Inflammatory macrophage (primary cell): ENCODE results near the gene SMOC2.
"Not testable (repeated sequence)": the region's sequence is repeated elsewhere in the genome, so short reads cannot be mapped to it uniquely, and the experiment has no call there.

Experiments used
- DNase-seq, 2 donors: peaks; one replicate each; pipeline ENCODE4 v3.0.0-alpha.2; 2020 to 2022

The SMOC2 gene

DNA sequence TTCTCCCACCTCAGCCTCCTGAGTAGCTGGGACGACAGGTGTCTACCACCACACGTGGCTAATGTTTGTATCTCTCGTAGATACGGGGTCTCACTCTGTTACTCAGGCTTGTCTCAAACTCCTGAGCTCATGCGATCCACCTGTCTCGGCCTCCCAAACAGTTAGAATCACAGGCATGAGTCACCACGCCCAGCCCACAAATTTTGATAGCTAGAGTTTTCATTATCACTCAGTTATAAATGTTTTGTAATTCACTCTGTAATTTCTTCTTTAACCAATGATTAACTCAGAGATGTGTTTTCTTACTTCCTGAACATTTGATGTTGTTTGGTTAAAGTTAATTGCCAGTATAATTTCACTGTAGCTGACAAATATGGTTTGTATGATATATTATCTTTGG is 249.3 kb downstream of the SMOC2 start:
- no peak for DNase-seq

- no peak for DNase-seq
Observed at GRCh38 chr6:168691774-168692173, 250.8 kb downstream of the SMOC2 start.

- no peak for DNase-seq
Observed at GRCh38 chr6:168692193-168692914, 251.4 kb downstream of the SMOC2 start.

DNA sequence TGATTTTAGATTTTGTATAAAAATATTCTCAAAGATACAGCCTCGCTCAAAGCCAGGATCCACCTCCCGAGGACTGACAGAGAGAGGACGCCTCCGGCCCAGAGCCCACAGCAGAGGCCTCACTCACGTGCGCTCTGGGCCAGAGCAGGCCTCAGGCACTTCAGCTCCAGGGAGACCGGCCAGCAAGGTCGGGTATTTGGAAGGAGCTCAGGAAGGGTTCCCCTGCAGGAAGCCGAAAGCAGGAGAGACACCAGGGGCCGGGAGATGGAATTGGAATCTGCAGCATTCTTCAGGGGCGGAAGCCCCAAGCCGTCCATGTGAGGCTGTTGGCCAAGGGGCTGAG is 251.9 kb downstream of the SMOC2 start:
- DNase-seq, result not testable (repeated sequence)

DNA sequence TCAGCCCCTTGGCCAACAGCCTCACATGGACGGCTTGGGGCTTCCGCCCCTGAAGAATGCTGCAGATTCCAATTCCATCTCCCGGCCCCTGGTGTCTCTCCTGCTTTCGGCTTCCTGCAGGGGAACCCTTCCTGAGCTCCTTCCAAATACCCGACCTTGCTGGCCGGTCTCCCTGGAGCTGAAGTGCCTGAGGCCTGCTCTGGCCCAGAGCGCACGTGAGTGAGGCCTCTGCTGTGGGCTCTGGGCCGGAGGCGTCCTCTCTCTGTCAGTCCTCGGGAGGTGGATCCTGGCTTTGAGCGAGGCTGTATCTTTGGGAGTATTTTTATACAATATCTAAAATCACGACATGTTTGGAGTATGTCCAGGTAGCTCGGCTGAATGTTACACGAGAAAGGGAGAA is 253.8 kb downstream of the SMOC2 start:
- DNase-seq, result not testable (repeated sequence)

GRCh38 chr6:168695701-168696100 is 254.7 kb downstream of the SMOC2 start:
- DNase-seq, result no peak

GRCh38 chr6:168698923-168699322 is 257.9 kb downstream of the SMOC2 start:
- no peak for DNase-seq

- DNase-seq, result no peak
Observed at GRCh38 chr6:168699631-168700295, 258.8 kb downstream of the SMOC2 start.

- DNase-seq, result no peak
Observed at GRCh38 chr6:168700880-168701279, 259.9 kb downstream of the SMOC2 start.

DNA sequence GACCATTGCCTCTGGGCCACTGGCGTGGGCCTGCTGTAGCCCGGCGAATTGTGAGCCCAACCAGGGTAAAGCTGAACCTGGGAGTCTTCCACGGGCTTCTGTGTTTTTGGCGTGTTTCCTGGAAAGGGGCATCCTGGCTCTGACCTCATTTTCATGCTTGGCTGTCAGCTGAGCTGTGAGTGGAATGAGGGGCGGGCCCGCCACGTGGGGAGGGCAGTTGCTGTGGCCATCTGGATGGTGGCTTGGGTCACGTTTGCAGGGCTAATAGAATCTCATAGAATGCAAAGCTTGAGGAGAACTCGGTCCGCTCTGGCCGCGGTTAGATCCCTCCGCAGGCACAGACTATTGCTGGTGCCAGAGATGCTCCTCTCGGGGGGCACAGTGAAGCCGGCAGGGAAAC is 263.0 kb downstream of the SMOC2 start:
- no peak for DNase-seq

GRCh38 chr6:168704678-168705077 is 263.7 kb downstream of the SMOC2 start:
- no peak for DNase-seq

DNA sequence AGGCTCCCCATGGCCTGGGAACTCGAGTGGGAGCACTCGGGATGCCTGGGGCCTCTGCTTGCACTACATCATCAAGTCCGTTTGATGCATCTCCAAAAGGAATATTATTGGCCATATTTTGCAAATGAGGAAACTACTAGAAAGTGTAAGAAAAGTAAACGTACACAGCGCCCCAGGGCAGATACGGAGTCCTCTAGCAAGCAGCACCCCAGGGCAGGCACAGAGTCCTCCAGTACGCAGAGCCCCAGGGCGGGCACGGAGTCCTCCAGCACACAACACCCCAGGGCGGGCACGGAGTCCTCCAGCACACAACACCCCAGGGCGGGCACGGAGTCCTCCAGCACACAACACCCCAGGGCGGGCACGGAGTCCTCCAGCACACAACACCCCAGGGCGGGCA is 264.3 kb downstream of the SMOC2 start:
- DNase-seq, result not testable (repeated sequence)

GRCh38 chr6:168706471-168707177 is 265.6 kb downstream of the SMOC2 start:
- DNase-seq, result no peak

GRCh38 chr6:168708526-168708925 is 267.5 kb downstream of the SMOC2 start:
- DNase-seq, result no peak

- DNase-seq, result no peak
Observed at GRCh38 chr6:168708984-168709383, 268.0 kb downstream of the SMOC2 start.

DNA sequence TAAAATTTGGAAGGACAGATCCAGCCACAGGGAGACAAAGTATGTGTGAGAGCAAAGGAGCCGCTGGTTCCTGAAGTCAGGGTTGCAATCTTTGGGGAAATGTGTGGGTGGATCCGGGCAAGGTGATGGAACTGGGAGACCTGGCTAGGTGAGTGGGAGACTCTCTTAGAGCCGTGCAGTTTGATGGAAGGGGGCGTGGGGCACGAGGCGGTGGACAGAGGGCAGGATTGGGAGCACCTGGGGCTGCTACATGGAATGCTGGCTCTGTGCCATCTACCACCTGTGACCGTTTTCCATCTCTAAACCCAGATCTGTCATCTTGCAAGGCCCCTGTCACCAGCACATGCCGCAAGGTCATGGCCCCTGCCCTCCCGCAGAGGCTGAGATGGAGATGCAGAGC is 268.4 kb downstream of the SMOC2 start:
- DNase-seq, result no peak

- DNase-seq, result no peak
Observed at GRCh38 chr6:168709991-168710390, 269.0 kb downstream of the SMOC2 start.

- DNase-seq, result no peak
Observed at GRCh38 chr6:168711049-168711640, 270.2 kb downstream of the SMOC2 start.

DNA sequence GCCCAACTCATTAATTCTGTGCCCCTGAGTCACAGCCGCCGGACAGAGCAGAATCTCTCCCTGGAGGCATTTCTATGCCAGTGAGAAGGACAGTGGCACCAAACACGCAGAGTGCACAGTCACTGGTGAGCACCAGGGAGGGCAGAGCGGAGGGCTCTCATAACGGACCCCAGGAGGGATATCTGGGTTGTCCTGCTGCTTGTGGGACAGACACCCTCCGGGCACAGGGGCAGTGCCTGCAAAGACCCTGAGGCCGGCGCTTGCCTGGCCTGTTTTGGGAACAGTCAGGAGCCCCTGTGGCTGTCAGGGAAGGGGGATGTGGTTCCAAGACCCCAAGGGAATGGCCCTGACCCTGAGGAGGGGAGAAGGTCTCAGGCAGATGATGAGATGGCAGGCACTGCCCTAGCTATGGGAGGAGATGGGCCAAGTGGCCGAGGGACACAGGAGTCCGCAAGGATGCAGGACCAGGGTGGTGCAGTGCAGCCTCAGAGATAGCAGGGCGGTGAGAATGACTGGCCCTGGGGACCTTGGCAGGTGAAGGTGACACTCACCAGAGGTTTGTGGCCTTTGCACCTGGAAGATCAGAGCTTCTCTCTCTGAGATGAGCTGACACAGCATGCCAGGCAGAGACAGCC is 270.8 kb downstream of the SMOC2 start:
- no peak for DNase-seq

DNA sequence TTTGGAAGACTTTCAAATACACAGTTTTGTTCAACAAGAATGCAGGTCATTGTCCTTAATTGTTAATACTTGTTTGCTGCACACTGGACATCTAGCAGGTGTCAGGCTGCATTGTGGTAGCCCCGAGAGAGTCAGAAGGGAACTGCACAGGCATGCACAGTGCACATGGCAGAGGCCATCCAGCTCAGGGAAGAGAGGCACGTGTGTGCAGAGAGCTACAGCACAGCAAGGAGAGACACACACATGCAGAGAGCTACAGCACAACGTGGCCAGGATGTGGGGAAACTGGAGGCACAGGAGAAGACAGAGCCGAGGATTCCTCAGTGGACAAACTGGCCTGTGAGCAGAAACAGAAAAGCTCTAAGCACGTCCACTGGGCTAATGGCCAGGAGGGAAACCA is 272.0 kb downstream of the SMOC2 start:
- DNase-seq, result no peak

DNA sequence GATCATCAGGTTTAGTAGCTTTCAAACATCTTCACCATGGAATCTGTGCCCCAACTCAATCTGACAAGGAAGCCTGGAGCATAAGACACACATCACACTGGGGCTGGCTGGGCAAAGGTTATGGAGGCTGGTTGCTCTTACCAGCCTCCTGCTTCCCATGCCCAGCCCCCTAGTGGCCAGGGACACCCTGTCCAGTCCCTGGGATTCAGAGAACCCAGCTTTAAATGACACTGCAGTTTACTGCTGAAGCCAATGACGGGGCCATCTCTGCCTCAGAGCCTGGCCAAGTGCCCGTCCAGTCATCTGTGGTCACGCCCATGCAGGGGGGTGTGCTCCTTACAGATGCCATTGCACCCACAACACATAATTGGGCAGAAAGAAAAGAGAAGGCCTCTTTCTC is 272.9 kb downstream of the SMOC2 start:
- no peak for DNase-seq

DNA sequence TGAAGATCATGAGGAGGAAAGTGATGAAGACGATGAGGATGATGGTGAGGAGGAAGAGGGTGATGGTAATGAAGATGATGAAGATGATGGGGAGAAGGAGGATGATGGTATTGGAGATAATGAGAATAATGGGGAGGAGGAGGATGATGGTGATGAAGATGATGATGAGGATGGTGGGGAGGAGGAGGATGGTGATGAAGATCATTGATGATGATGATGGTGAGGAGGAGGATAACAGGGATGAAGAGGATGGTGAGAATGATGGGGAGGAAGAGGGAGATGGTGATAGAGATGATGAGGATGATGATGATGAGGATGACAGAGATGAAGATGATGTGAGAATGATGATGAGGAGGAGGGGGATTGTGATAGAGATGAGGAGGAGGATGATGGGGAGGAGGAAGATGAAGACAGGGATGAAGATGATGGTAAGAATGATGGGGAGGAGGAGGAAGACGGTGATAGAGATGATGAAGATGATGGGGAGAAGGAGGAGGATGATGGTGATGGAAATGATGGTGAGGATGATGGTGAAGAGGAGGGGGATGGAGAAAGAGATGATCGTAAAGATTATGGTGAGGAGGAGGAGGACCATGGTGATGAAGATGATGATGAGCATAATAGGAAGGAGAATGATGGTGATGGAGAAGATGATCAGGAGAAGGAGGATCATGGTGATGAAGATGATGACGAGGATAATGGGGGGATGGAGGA is 273.7 kb downstream of the SMOC2 start:
- DNase-seq, result no peak
